CD8-positive, alpha-beta memory T cell (primary cell): Measurements from ENCODE around the gene BRMS1. TPM values are rescaled to one million over a fixed set of nuclear protein-coding genes. Genes with fewer than 3 reads are reported as not detected.

Experiments used
- CTCF ChIA-PET: fragments of 350-600 bp; sonication (Branson Sonifier 250); formaldehyde crosslinking; loops from one replicate; lab custom pipeline; 2021; ENCODE audit warnings: antibody characterized with exemption; lab: Charles Lee
- POLR2A ChIA-PET: fragments of 350-600 bp; sonication (Branson Sonifier 250); formaldehyde crosslinking; loops from one replicate; lab custom pipeline; 2021; ENCODE audit warnings: antibody characterized with exemption; lab: Charles Lee
- DNase-seq, 5 donors: peaks; one replicate each; pipeline versions ENCODE4 v3.0.0 to v3.0.0-alpha.2; 2020 to 2022; ENCODE audit warnings: mixed read lengths in 1 of 5
- H3K27ac ChIP-seq: one replicate; pipeline ENCODE4 v1.7.0; 2013; ENCODE audit warnings: low read depth, mild to moderate bottlenecking, low read length, moderate library complexity
- H3K27me3 ChIP-seq: 2 replicates; pipeline ENCODE4 v1.7.0; 2013; ENCODE audit warnings: low read length, mild to moderate bottlenecking; ENCODE audit not compliant: insufficient read depth, poor library complexity, severe bottlenecking
- H3K36me3 ChIP-seq: 2 replicates; pipeline ENCODE4 v1.7.0; 2013; ENCODE audit warnings: mild to moderate bottlenecking, low read length, moderate library complexity; ENCODE audit not compliant: insufficient read depth
- H3K4me1 ChIP-seq: 2 replicates; pipeline ENCODE4 v1.7.0; 2013; ENCODE audit warnings: mild to moderate bottlenecking, low read length, moderate library complexity; ENCODE audit not compliant: insufficient read depth
- H3K4me3 ChIP-seq: 2 replicates; pipeline ENCODE4 v1.7.0; 2013; ENCODE audit warnings: mild to moderate bottlenecking, low read length
- H3K9me3 ChIP-seq: 2 replicates; pipeline ENCODE4 v1.7.0; 2013; ENCODE audit warnings: mild to moderate bottlenecking, low read length
- H3K27ac Mint-ChIP-seq, 8 donors: one replicate each; pipeline ENCODE4 v1.8.0; 2020 to 2021; ENCODE audit warnings: mixed read lengths in 8 of 8, mild to moderate bottlenecking in 6 of 8, inconsistent platforms in 3 of 8, moderate library complexity in 3 of 8
- H3K27me3 Mint-ChIP-seq, 2 donors: one replicate each; pipeline ENCODE4 v1.8.0; 2020 to 2021; ENCODE audit warnings: mixed read lengths in 2 of 2, mild to moderate bottlenecking in 1 of 2, moderate library complexity in 1 of 2
- H3K36me3 Mint-ChIP-seq, 3 donors: one replicate each; pipeline ENCODE4 v1.8.0; 2020 to 2021; ENCODE audit warnings: mixed read lengths in 3 of 3, inconsistent platforms in 1 of 3, mild to moderate bottlenecking in 1 of 3
- H3K4me1 Mint-ChIP-seq, 3 donors: one replicate each; pipeline ENCODE4 v1.8.0; 2020 to 2021; ENCODE audit warnings: mixed read lengths in 3 of 3, inconsistent platforms in 1 of 3, mild to moderate bottlenecking in 1 of 3
- H3K4me3 Mint-ChIP-seq, 7 donors: one replicate each; pipeline ENCODE4 v1.8.0; 2020 to 2021; ENCODE audit warnings: mixed read lengths in 7 of 7, mild to moderate bottlenecking in 6 of 7, moderate library complexity in 4 of 7, inconsistent platforms in 2 of 7
- H3K9me3 Mint-ChIP-seq, 5 donors: one replicate each; pipeline ENCODE4 v1.8.0; 2020 to 2022; ENCODE audit warnings: mixed read lengths in 5 of 5, mild to moderate bottlenecking in 3 of 5, moderate library complexity in 2 of 5, inconsistent platforms in 1 of 5
- polyA plus RNA-seq: library from polyadenylated mRNA; unstranded; fragments of 300-500 nt; fragmentation: Illumina TruSeq; gene quantifications from one replicate; pipeline ENCODE4 v1.2.3, GENCODE V29; 2021
- total RNA-seq, 2 experiments: library from RNA; stranded (reverse); gene quantifications; one replicate each; pipeline ENCODE4 v1.2.3, GENCODE V29; 2021

Gene BRMS1
- total and polyA plus RNA-seq, 3 experiments from 2014 or later = 66.1 to 76.4 (median 66.5) TPM

DNA sequence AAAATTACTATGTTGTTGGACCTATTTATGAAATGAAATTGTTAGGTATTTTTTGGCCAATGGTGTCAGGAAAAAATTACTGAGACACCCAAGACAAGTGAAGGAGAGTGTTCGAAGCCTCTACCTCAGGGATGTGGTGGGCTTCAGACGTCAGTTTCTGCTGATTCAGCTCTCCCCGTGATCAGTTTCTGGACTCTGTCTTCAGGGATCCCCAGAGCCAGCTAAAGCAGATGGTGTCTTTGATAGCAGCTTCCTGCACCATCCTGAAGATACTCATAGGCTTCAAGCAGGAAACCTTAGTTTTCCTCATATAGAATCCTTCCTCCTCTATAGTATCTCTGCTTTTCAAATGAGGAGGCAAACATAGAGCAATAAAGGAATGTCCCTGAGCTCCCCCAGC, 35.4 kb downstream of the BRMS1 start:
- DNase-seq = no peak
- no peaks in the 10 kb centered on the region for H3K36me3 ChIP-seq
- peaks cover 0 to 3% of the 10 kb centered on the region in 2 donors for H3K27me3 Mint-ChIP-seq
- no peak overlapping the region for H3K4me3 ChIP-seq
- H3K9me3 ChIP-seq = no peaks in the 10 kb centered on the region
- H3K27ac ChIP-seq = no peak overlapping the region
- H3K27ac Mint-ChIP-seq = no peak overlapping the region
- peaks cover 21% of the 10 kb centered on the region for H3K4me1 ChIP-seq
- H3K4me3 Mint-ChIP-seq = peak overlapping the region in 1 of 7 donors; percentile 55
- H3K36me3 Mint-ChIP-seq = peaks cover 0 to 1% (median 0%) of the 10 kb centered on the region in 3 donors
- CTCF ChIA-PET = interaction anchor here (0.9 to 4.7 kb wide), 4 partner anchors 9 to 80 kb away, joined by 3 to 65 read pairs (median 42); no protein-coding TSS in a partner anchor
- POLR2A ChIA-PET = no interaction called here
- H3K4me1 Mint-ChIP-seq = peaks cover 9 to 16% (median 15%) of the 10 kb centered on the region in 3 donors
- H3K9me3 Mint-ChIP-seq = no peaks in the 10 kb centered on the region
- no peaks in the 10 kb centered on the region for H3K27me3 ChIP-seq

DNA sequence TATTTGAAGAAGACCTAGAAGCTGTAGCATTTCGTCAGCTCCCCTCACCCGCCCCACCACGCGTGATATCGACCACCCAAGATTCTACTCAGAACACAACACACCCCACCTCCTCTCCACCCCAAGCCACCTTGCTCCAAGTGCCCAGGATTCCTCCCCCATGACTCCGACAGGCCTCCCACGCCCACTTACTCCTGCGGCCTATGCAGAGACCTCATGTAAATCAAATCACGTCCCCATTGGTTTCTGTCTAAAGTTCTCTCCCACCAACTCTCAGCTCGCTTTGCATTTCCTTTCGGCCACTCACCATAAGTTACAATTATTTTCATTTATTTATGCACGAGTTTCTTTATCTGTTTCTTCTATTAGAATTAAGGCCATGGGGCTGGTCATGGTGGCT, 42.2 kb downstream of the BRMS1 start:
- H3K27ac ChIP-seq = no peak overlapping the region
- ChIA-PET CTCF (interaction anchor here (0.9 to 7.4 kb wide), 2 partner anchors 8 to 86 kb away, joined by 4 to 36 read pairs; no protein-coding TSS in a partner anchor), POLR2A (no interaction called here)
- H3K4me1 ChIP-seq = no peaks in the 10 kb centered on the region
- Mint-ChIP-seq H3K4me1 (no peaks in the 10 kb centered on the region), H3K27ac (peak overlapping the region in 1 of 8 donors; percentile 84), H3K9me3 (no peaks in the 10 kb centered on the region), H3K36me3 (no peaks in the 10 kb centered on the region), H3K4me3 (no peak overlapping the region), H3K27me3 (no peaks in the 10 kb centered on the region)
- H3K36me3 ChIP-seq = no peaks in the 10 kb centered on the region
- DNase-seq = no peak
- no peaks in the 10 kb centered on the region for H3K27me3 ChIP-seq
- H3K9me3 ChIP-seq = no peaks in the 10 kb centered on the region
- no peak overlapping the region for H3K4me3 ChIP-seq

DNA sequence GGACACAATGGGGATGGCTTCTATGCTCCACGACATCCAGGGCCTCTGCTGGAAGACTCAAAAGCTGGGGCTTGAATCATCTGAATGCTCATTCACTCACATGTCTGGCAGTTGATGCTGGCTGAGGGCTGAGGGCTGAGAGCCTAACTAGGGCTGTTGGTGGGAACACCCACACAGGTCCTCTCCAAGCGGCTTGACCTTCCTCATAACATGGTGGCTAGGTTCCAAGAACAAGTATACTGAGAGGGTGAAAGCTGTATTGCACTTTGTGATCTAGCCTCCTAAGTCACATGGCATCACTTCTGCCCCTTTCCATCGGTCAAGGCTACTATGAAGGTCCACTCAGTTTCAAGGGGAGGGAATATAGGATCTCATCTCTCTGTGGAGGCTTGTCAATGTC, 45.7 kb downstream of the BRMS1 start:
- peaks cover 3 to 4% of the 10 kb centered on the region in 2 donors for H3K27me3 Mint-ChIP-seq

DNA sequence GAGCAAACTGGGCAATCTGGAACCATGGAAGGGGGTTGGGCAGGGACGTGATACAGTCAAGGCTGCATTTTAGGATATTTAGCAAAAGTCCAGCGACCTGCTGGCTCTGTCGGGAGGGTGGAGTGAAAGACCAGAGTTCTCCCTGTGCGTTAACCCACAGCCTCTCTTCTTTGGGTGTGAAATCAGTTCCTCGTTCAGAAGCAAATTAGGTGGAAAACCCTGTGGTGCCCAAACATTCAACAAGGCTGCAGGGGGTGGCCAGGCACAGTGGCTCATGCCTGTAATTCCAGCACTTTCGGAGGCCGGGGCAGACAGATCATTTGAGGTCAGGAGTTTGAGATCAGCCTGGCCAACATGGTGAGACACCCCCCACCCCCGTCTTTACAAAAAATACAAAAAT, 47.3 kb downstream of the BRMS1 start:
- no peak overlapping the region for H3K4me3 Mint-ChIP-seq
- H3K36me3 Mint-ChIP-seq = peaks cover 0 to 3% (median 0%) of the 10 kb centered on the region in 3 donors
- peaks cover 12 to 15% of the 10 kb centered on the region in 2 donors for H3K27me3 Mint-ChIP-seq
- H3K4me3 ChIP-seq = no peak overlapping the region
- POLR2A ChIA-PET = no interaction called here
- no peaks in the 10 kb centered on the region for H3K4me1 ChIP-seq
- H3K27me3 ChIP-seq = peaks cover 11% of the 10 kb centered on the region
- H3K36me3 ChIP-seq = no peaks in the 10 kb centered on the region
- H3K27ac Mint-ChIP-seq = peak overlapping the region in 1 of 8 donors; percentile 41
- no peak overlapping the region for H3K27ac ChIP-seq
- H3K9me3 ChIP-seq = no peaks in the 10 kb centered on the region
- H3K4me1 Mint-ChIP-seq = peaks cover 3 to 4% (median 3%) of the 10 kb centered on the region in 3 donors
- H3K9me3 Mint-ChIP-seq = no peaks in the 10 kb centered on the region
- CTCF ChIA-PET = interaction anchor here (7.4 kb wide), 1 partner anchor 13 kb away, joined by 36 read pairs; no protein-coding TSS in a partner anchor
- DNase-seq = no peak

More for the DNA sequence above, 45.7 kb downstream of the BRMS1 start:
- Mint-ChIP-seq H3K27ac (peak overlapping the region in 1 of 8 donors; percentile 44), H3K4me1 (no peaks in the 10 kb centered on the region), H3K4me3 (no peak overlapping the region), H3K9me3 (no peaks in the 10 kb centered on the region), H3K36me3 (no peaks in the 10 kb centered on the region)
- H3K4me1 ChIP-seq = no peaks in the 10 kb centered on the region
- H3K36me3 ChIP-seq = no peaks in the 10 kb centered on the region
- no peaks in the 10 kb centered on the region for H3K9me3 ChIP-seq
- no peak overlapping the region for H3K4me3 ChIP-seq
- ChIA-PET POLR2A (no interaction called here), CTCF (interaction anchor here (0.6 to 7.4 kb wide), 2 partner anchors 12 to 624 kb away, joined by 3 to 36 read pairs; no protein-coding TSS in a partner anchor)
- no peak overlapping the region for H3K27ac ChIP-seq
- no peak for DNase-seq
- H3K27me3 ChIP-seq = no peaks in the 10 kb centered on the region

DNA sequence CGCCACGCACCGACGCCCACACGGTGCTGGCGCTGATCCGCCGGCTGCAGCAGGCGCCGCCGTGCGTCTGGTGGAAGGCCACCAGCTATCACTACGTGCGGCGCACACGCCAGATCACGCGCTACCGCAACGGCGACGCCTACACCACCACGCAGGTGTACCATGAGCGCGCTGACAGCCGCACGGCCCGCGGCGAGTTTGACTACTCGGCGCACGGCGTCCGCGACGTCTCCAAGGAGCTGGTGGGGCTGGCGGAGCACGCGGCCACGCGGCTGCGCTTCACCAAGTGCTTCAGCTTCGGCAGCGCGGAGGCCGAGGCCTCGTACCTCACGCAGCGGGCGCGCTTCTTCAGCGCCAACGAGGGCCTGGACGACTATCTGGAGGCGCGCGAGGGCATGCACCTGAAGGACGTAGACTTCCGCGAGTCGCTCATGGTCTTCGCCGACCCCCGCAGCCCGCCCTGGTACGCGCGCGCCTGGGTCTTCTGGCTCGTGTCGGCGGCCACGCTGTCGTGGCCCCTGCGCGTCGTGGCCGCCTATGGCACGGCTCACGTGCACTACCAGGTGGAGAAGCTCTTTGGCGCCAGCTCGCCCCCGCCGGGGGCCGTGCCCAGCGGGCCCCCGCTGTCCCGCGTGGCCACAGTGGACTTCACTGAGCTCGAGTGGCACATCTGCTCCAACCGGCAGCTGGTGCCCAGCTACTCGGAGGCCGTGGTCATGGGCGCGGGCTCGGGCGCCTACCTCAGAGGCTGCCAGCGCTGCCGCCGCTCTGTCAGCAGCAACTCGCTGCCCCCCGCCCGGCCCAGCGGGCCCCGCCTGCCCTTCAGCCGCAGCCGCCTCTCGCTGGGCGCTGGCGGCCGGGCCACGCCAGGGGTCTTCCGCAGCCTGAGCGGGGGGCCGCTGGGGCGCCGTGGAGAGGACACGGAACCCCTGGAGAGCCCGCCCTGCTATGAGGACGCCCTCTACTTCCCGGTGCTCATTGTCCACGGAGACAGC, 50.0 kb downstream of the BRMS1 start:
- ChIA-PET CTCF (interaction anchor here (1.2 kb wide), 1 partner anchor 17 kb away, joined by 3 read pairs; no protein-coding TSS in a partner anchor), POLR2A (interaction anchor here (0.5 kb wide), 1 partner anchor 96 kb away, joined by 4 read pairs; no protein-coding TSS in a partner anchor)
- H3K9me3 ChIP-seq = no peaks in the 10 kb centered on the region
- DNase-seq = no peak
- H3K4me1 ChIP-seq = peaks cover 5% of the 10 kb centered on the region
- H3K36me3 ChIP-seq = no peaks in the 10 kb centered on the region
- H3K4me3 Mint-ChIP-seq = no peak overlapping the region
- peaks cover 12 to 24% of the 10 kb centered on the region in 2 donors for H3K27me3 Mint-ChIP-seq
- H3K27ac Mint-ChIP-seq = no peak overlapping the region
- no peak overlapping the region for H3K27ac ChIP-seq
- H3K4me3 ChIP-seq = no peak overlapping the region
- peaks cover 0 to 4% (median 0%) of the 10 kb centered on the region in 3 donors for H3K36me3 Mint-ChIP-seq
- peaks cover 14 to 18% (median 17%) of the 10 kb centered on the region in 3 donors for H3K4me1 Mint-ChIP-seq
- H3K9me3 Mint-ChIP-seq = no peaks in the 10 kb centered on the region
- H3K27me3 ChIP-seq = peaks cover 15% of the 10 kb centered on the region

DNA sequence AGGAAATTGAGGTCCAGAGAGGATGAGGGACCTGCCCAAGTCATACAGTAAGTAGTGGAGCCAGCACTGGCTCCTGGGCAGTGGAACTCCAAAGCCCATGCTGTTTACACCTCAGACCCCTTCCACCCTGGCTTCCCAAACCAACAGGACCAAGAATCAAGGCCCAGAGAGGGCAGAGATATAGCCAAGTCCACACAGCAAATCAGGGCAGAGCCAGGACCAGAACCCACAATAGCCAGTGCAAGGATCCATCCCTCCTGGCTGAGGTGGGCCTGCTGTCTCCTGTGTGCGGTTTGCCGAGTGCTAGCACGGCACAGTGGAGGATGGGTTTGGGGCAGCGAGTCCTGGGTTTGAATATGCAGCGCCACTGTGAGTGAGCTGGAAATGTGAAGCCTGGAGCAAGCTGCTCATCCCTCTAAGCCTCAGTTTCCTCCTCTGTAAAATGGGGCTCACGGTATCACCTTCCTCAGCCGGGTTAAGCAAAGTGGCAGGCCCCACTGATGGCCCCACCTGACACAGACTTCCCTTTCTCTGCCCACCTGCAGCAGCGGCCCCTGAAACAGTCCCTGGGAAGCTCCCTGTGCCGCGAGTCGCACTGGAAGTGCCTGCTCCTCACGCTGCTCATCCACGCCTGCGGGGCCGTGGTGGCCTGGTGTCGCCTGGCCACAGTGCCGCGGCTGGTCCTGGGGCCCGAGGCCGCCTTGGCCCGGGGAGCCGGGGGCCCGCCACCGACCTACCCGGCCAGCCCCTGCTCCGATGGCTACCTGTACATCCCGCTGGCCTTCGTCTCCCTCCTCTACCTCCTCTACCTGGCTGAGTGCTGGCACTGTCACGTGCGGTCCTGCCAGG, 50.9 kb downstream of the BRMS1 start:
- H3K27ac ChIP-seq = no peak overlapping the region
- H3K27me3 ChIP-seq = peaks cover 15% of the 10 kb centered on the region
- Mint-ChIP-seq H3K36me3 (peaks cover 0 to 4% (median 2%) of the 10 kb centered on the region in 3 donors), H3K9me3 (no peaks in the 10 kb centered on the region), H3K27me3 (peaks cover 14 to 24% of the 10 kb centered on the region in 2 donors), H3K4me3 (peak overlapping the region in 1 of 7 donors; percentile 49), H3K4me1 (peaks cover 23 to 27% (median 26%) of the 10 kb centered on the region in 3 donors), H3K27ac (no peak overlapping the region)
- no peaks in the 10 kb centered on the region for H3K36me3 ChIP-seq
- ChIA-PET POLR2A (no interaction called here), CTCF (no interaction called here)
- H3K9me3 ChIP-seq = no peaks in the 10 kb centered on the region
- H3K4me3 ChIP-seq = no peak overlapping the region
- H3K4me1 ChIP-seq = peaks cover 9% of the 10 kb centered on the region
- no peak for DNase-seq

DNA sequence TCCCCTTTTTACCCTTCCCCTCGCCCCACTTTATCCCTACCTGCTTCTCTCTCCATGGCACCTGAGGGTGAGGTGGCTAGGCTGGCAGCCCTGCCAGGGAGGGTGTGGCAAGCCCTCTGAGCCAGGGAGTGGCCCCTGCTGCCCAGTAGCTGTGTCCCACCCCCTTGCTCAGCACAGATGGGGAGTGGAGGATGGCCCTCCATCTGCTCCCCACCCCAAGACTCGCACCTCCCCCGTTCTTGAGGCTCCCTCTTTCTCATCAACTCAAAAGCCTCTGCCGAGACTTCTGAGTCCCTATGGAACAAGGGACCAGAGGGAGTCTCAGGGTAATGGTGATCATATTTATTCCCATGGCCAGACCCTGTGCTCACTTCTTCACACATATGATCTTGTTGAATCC, 51.6 kb downstream of the BRMS1 start:
- Mint-ChIP-seq H3K9me3 (no peaks in the 10 kb centered on the region), H3K36me3 (peaks cover 0 to 4% (median 4%) of the 10 kb centered on the region in 3 donors), H3K4me1 (peaks cover 23 to 30% (median 27%) of the 10 kb centered on the region in 3 donors), H3K27ac (no peak overlapping the region), H3K4me3 (peak overlapping the region in 3 of 7 donors; percentile 3 to 80 (median 49)), H3K27me3 (peaks cover 14 to 24% of the 10 kb centered on the region in 2 donors)
- no peak overlapping the region for H3K27ac ChIP-seq
- no peak overlapping the region for H3K4me3 ChIP-seq
- H3K4me1 ChIP-seq = peaks cover 11% of the 10 kb centered on the region
- POLR2A ChIA-PET = no interaction called here
- no peaks in the 10 kb centered on the region for H3K9me3 ChIP-seq
- peaks cover 15% of the 10 kb centered on the region for H3K27me3 ChIP-seq
- H3K36me3 ChIP-seq = no peaks in the 10 kb centered on the region
- CTCF ChIA-PET = no interaction called here
- DNase-seq = no peak
